DOHH2 (cell line): ENCODE measurements around the gene TTC34.

Source experiments
- H3F3A ChIP-seq: fragments of 200-600 bp; sonication (generic), shearing (Covaris generic); 2 replicates; pipeline ENCODE4 v1.6.0; 2016; ENCODE audit warnings: antibody characterized with exemption, mild to moderate bottlenecking; ENCODE audit not compliant: control insufficient read depth, insufficient read depth
- H3K27ac ChIP-seq: fragments of 200-600 bp; sonication (generic); 2 replicates; pipeline ENCODE4 v1.5.1; 2014; ENCODE audit warnings: low read depth, mild to moderate bottlenecking, low read length, moderate library complexity
- H3K27me3 ChIP-seq: fragments of 200-600 bp; sonication (generic); 2 replicates; pipeline ENCODE4 v1.6.1; 2014; ENCODE audit warnings: mild to moderate bottlenecking, low read length, mixed read lengths; ENCODE audit not compliant: control insufficient read depth
- H3K36me3 ChIP-seq: fragments of 200-600 bp; sonication (generic); 2 replicates; pipeline ENCODE4 v1.6.1; 2014; ENCODE audit warnings: mild to moderate bottlenecking, low read length, moderate library complexity, mixed read lengths; ENCODE audit not compliant: control insufficient read depth
- H3K4me1 ChIP-seq: fragments of 200-600 bp; sonication (generic); 2 replicates; pipeline ENCODE4 v1.6.1; 2014; ENCODE audit warnings: mild to moderate bottlenecking, low read length, mixed read lengths; ENCODE audit not compliant: control insufficient read depth
- H3K4me2 ChIP-seq: fragments of 200-600 bp; sonication (generic); 2 replicates; pipeline ENCODE4 v1.6.0; 2014; ENCODE audit warnings: mild to moderate bottlenecking, low read length, moderate library complexity
- H3K4me3 ChIP-seq: fragments of 200-600 bp; sonication (generic); 2 replicates; pipeline ENCODE4 v1.5.1; 2014; ENCODE audit warnings: mild to moderate bottlenecking, low read length, mixed read lengths
- H3K79me2 ChIP-seq: fragments of 200-600 bp; sonication (generic); 2 replicates; pipeline ENCODE4 v1.6.1; 2014; ENCODE audit warnings: mild to moderate bottlenecking, low read length, mixed read lengths; ENCODE audit not compliant: control insufficient read depth
- H3K9me2 ChIP-seq: fragments of 200-600 bp; sonication (generic); replicated peaks from 2 replicates; pipeline ENCODE4 v1.6.1; 2014; ENCODE audit warnings: mild to moderate bottlenecking, low read length, mixed read lengths; ENCODE audit not compliant: control insufficient read depth
- H3K9me3 ChIP-seq: fragments of 200-600 bp; sonication (generic); 2 replicates; pipeline ENCODE4 v1.6.1; 2014; ENCODE audit warnings: antibody characterized with exemption, low read length, mixed read lengths; ENCODE audit not compliant: control insufficient read depth, insufficient read depth
- H4K20me1 ChIP-seq: fragments of 200-600 bp; sonication (generic); 2 replicates; pipeline ENCODE4 v1.6.0; 2014; ENCODE audit warnings: low read depth, mild to moderate bottlenecking, antibody characterized with exemption, low read length, moderate library complexity; ENCODE audit not compliant: control insufficient read depth, insufficient read depth
- EZH2phosphoT487 ChIP-seq: fragments of 200-600 bp; sonication (generic); IDR thresholded peaks from 2 replicates; pipeline ENCODE4 v1.6.1; 2017; ENCODE audit warnings: borderline replicate concordance, mild to moderate bottlenecking, antibody characterized with exemption, low read length, moderate library complexity, mixed read lengths
- TF ChIP-seq, protein P1 (sequence below): fragments of 200-600 bp; sonication (generic); IDR thresholded peaks from one replicate; pipeline ENCODE4 v1.5.1; 2014; ENCODE audit warnings: antibody characterized with exemption, mild to moderate bottlenecking, low read depth, low read length; ENCODE audit not compliant: poor library complexity, severe bottlenecking

Gene TTC34

DNA sequence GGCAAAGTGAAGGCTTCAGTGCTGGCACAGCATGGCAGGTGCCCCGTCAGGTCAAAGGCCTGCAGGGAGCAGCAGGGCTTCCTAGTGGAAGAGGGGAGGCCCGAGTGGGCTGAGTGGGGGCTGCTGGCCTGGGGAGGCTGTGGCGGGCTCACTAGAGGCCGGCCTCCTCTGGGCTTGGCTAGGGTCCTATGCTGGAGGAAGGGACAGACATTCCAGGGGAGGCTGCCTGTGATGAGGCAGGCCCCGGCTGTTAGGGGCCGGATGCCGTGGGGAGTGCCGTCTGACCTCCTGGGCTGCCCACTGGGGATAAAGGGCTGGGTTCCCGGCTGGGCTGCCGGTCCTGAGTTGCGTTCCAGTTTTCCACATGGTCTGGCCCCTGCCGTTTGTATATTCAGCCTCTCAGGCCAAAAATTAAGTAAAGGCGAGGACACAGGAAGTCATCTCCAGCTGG lies 193.8 kb downstream of the TTC34 start:
- Histone ChIP-seq H4K20me1 (no peaks in the 10 kb centered on the region), H3K79me2 (no peaks in the 10 kb centered on the region), H3K4me2 (no peak overlapping the region), H3K9me3 (no peaks in the 10 kb centered on the region; the same call in 1 of the 2 replicates), H3K4me3 (no peak overlapping the region), H3F3A (no peaks in the 10 kb centered on the region), H3K9me2 (no peaks in the 10 kb centered on the region), H3K36me3 (no peaks in the 10 kb centered on the region), H3K27me3 (no peaks in the 10 kb centered on the region), H3K27ac (no peak overlapping the region), H3K4me1 (no peaks in the 10 kb centered on the region)
- TF ChIP-seq, protein P1, sequence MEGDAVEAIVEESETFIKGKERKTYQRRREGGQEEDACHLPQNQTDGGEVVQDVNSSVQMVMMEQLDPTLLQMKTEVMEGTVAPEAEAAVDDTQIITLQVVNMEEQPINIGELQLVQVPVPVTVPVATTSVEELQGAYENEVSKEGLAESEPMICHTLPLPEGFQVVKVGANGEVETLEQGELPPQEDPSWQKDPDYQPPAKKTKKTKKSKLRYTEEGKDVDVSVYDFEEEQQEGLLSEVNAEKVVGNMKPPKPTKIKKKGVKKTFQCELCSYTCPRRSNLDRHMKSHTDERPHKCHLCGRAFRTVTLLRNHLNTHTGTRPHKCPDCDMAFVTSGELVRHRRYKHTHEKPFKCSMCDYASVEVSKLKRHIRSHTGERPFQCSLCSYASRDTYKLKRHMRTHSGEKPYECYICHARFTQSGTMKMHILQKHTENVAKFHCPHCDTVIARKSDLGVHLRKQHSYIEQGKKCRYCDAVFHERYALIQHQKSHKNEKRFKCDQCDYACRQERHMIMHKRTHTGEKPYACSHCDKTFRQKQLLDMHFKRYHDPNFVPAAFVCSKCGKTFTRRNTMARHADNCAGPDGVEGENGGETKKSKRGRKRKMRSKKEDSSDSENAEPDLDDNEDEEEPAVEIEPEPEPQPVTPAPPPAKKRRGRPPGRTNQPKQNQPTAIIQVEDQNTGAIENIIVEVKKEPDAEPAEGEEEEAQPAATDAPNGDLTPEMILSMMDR, result no peak
- TF ChIP-seq EZH2phosphoT487, result no peak

DNA sequence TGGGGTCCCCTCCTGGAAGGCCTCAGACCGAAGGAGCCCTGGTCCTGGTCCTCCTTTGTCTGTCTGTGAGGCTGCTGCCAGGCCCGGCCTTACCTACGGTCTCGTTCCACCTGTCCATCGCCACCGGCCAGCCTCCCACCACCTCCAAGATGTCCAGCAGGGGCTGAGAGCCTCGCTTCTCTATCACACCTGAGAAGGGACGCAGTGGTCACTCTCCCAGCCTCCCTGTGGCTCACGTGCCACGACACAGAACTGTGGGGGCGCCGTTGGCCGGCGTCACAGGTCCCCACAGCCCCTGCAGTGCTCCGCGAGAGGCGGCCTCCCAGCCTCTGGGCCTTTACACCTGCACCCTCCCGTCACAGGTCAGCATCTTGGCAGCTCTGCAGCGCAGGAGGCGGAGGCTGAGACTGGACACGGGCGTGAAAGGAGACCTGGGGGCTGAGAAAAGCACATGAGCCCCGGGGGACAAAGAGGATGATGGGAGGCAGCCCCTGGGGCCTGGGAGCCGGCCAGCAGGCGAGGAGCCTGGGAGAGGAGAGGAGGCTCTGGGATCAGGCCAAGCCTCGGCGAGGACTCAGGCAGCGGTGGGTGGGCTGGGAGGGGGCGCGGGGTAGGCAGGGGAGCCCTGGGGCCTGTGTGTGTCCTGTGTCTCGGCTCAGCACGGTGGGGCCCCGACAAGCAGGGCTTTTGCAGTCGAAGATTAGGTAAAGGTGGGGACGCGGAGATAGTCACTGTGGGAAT lies 194.4 kb downstream of the TTC34 start:
- no peaks in the 10 kb centered on the region for H3F3A ChIP-seq
- H3K4me1 ChIP-seq, result no peaks in the 10 kb centered on the region
- H3K27ac ChIP-seq, result no peak overlapping the region

DNA sequence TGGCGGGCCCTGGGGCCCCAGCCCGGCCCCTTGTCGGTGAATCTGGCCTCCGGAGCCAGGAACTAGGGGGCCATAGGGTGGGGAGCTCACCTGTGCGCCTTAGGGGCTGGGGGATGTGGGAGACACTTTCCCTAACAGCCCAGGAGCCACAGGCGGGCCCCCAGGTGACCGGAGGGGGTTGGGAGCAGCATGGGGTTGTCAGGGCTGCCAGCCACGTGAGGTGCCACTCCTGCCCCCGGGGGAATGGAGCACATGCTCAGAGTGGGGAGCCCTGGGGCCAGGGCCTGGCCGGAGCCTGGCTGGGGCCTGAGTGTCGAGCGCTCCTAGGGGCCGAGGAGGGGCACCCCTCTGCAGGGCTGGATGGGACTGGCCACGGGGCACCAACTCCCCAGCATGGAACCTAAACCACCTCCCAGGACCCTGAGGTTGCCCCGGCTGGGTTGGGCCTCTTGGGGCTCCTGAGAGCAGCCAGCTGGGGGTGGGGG lies 195.1 kb downstream of the TTC34 start:
- TF ChIP-seq EZH2phosphoT487, result no peak
- TF ChIP-seq, protein P1, result no peak
- Histone ChIP-seq H3K36me3 (no peaks in the 10 kb centered on the region), H3K27ac (no peak overlapping the region), H3K4me1 (no peaks in the 10 kb centered on the region), H3K9me2 (no peaks in the 10 kb centered on the region), H3F3A (no peaks in the 10 kb centered on the region), H3K4me2 (no peak overlapping the region), H3K27me3 (no peaks in the 10 kb centered on the region), H3K4me3 (no peak overlapping the region), H3K79me2 (no peaks in the 10 kb centered on the region), H4K20me1 (no peaks in the 10 kb centered on the region), H3K9me3 (no peaks in the 10 kb centered on the region; the same call in 1 of the 2 replicates)

More for the DNA sequence above, 194.4 kb downstream of the TTC34 start:
- TF ChIP-seq, protein P1, result no peak
- no peaks in the 10 kb centered on the region; the same call in 1 of the 2 replicates for H3K9me3 ChIP-seq
- no peaks in the 10 kb centered on the region for H3K36me3 ChIP-seq
- H3K79me2 ChIP-seq, result no peaks in the 10 kb centered on the region
- no peaks in the 10 kb centered on the region for H4K20me1 ChIP-seq
- no peaks in the 10 kb centered on the region for H3K9me2 ChIP-seq
- no peak overlapping the region for H3K4me3 ChIP-seq
- H3K27me3 ChIP-seq, result no peaks in the 10 kb centered on the region
- H3K4me2 ChIP-seq, result no peak overlapping the region
